Adipocyte (in vitro differentiated cells): ENCODE results near the gene CXXC5.

Source experiments
- DNase-seq: peaks from one replicate; pipeline ENCODE4 v3.0.0-alpha.2; 2015; ENCODE audit warnings: low read depth
- H3K27me3 ChIP-seq: replicated peaks from 2 replicates; pipeline ENCODE4 v1.7.0; 2013; ENCODE audit warnings: mild to moderate bottlenecking, low read length, moderate library complexity; ENCODE audit not compliant: control insufficient read depth, insufficient read depth
- H3K36me3 ChIP-seq: 2 replicates; pipeline ENCODE4 v1.7.0; 2013; ENCODE audit warnings: low read length, mild to moderate bottlenecking, moderate library complexity; ENCODE audit not compliant: control insufficient read depth, insufficient read depth, severe bottlenecking
- H3K4me1 ChIP-seq: 2 replicates; pipeline ENCODE4 v1.7.0; 2013; ENCODE audit warnings: mild to moderate bottlenecking, low read length, moderate library complexity; ENCODE audit not compliant: control insufficient read depth, insufficient read depth
- H3K4me3 ChIP-seq: 2 replicates; pipeline ENCODE4 v1.7.0; 2013; ENCODE audit warnings: mild to moderate bottlenecking, low read length, moderate library complexity
- H3K9ac ChIP-seq: 2 replicates; pipeline ENCODE4 v1.7.0; 2013; ENCODE audit warnings: mild to moderate bottlenecking, low read length, moderate library complexity
- H3K9me3 ChIP-seq: 2 replicates; pipeline ENCODE4 v1.7.0; 2013; ENCODE audit warnings: mild to moderate bottlenecking, low read length, moderate library complexity; ENCODE audit not compliant: control insufficient read depth

CXXC5 gene

DNA sequence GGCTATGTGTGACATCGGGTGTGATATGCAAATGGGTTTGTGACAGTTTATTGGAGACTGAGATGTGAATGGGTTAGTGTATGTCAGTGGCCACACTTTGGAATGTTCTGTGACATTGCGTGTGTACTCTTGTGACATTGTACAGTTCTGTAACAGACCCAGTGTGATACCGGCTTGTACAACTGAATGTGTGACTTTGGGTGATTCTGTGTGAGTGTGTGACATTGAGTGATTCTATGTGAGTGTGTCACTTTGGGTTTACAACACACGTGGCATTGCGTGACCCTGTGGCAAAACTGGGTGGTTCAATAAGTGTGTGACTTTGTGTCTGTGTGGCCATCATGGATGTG is 38.2 kb downstream of the CXXC5 start:
- no peak overlapping the region for H3K4me3 ChIP-seq
- peaks cover 30% of the 10 kb centered on the region for H3K4me1 ChIP-seq
- DNase-seq: no peak

DNA sequence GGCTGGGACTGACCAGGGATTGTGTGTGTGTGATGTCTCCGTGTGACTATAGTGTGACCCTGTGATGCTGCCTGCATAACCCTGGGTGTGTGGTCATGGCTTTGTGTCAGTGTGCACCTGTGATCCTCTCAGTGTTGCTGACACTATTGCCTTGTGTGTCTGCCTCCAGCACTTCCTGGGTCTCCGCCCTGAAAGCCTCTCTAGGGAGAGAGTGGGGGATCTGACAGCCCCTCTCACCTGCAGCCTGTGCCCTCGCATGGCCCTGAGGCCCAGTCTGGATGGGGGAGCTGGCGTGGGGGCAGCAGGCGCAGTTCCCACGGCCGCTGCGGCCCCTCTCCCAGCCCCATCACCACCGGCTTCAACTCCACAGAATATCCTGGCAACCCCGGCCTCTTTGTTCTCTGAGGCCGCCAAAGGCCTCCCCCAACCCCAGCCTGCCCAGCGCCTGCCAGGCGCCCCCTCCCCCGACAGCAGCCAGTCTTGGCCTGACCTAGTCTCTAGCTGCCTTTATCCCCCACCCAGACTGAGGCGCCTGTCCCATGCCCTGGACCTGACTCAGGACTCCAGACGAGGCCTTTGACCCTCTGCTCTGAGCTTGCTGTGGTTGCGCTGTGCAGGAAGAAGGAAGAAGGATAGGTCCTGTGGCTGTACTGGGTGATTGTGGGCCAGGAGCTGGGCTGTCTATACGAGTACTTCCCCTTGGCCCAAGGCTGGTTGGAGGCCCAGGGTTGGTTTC is 38.7 kb downstream of the CXXC5 start:
- Histone ChIP-seq H3K36me3 (peaks cover 46% of the 10 kb centered on the region), H3K9me3 (no peaks in the 10 kb centered on the region), H3K9ac (no peak overlapping the region), H3K4me1 (peaks cover 30% of the 10 kb centered on the region), H3K27me3 (no peaks in the 10 kb centered on the region), H3K4me3 (no peak overlapping the region)
- DNase-seq: no peak

More for the DNA sequence above, 38.2 kb downstream of the CXXC5 start:
- H3K9me3 ChIP-seq: no peaks in the 10 kb centered on the region
- no peaks in the 10 kb centered on the region for H3K27me3 ChIP-seq
- peaks cover 52% of the 10 kb centered on the region for H3K36me3 ChIP-seq
- H3K9ac ChIP-seq: no peak overlapping the region

DNA sequence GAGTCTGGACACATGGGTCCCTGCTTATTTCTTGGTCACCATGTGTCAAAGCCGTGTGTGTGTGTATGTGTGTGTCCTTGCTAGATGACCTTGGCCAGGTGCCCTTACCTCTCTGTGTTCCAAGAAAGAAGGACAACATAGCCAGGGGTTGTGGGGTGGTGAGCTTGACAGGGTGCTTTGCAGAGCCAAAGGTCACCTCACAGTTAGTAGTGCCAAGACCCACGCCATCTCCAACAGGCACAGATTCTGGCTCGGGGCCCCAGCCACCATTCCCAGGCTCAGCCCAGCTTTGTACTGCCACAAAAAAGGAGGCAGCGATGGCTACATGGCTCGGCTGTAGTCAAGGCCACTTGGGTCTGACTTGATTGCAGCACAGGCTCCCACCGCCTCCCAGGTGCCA is 39.5 kb downstream of the CXXC5 start:
- H3K4me3 ChIP-seq: no peak overlapping the region
- H3K9ac ChIP-seq: no peak overlapping the region
- H3K9me3 ChIP-seq: no peaks in the 10 kb centered on the region
- H3K36me3 ChIP-seq: peaks cover 40% of the 10 kb centered on the region
- H3K4me1 ChIP-seq: peaks cover 30% of the 10 kb centered on the region
- no peak for DNase-seq
- no peaks in the 10 kb centered on the region for H3K27me3 ChIP-seq

DNA sequence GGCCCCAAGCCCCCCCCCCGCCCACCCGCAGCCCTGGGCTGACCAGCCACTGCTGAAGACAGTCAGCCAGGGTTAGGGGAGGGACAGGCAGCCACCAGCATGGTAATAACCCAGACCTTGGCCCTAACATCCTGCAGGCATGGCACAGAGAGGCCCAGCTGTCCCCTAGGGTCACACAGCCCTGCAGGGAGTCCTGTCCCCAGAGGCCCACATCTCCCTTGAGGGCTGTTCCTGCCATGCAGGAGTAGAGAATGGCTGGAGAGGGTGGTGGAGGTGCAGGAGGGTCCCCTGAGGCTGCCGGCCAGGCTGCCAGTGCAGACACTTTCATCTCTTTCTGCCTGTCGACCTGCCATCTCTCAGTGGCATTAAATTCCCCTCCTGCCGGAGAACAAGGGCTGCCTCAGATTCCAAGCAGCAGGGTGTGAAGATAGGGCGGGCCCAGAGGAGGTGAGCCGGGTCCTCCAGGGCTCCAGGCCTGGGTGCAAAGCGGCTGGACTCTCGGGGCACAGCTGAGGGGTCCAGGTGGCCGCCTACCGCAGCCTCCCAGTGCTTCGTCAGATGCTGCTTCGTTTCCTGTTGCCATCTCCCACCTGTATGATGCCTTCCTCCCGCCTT is 40.0 kb downstream of the CXXC5 start:
- Histone ChIP-seq H3K4me3 (no peak overlapping the region), H3K36me3 (peaks cover 35% of the 10 kb centered on the region), H3K9me3 (no peaks in the 10 kb centered on the region), H3K4me1 (peaks cover 30% of the 10 kb centered on the region), H3K9ac (no peak overlapping the region), H3K27me3 (no peaks in the 10 kb centered on the region)
- DNase-seq: no peak

DNA sequence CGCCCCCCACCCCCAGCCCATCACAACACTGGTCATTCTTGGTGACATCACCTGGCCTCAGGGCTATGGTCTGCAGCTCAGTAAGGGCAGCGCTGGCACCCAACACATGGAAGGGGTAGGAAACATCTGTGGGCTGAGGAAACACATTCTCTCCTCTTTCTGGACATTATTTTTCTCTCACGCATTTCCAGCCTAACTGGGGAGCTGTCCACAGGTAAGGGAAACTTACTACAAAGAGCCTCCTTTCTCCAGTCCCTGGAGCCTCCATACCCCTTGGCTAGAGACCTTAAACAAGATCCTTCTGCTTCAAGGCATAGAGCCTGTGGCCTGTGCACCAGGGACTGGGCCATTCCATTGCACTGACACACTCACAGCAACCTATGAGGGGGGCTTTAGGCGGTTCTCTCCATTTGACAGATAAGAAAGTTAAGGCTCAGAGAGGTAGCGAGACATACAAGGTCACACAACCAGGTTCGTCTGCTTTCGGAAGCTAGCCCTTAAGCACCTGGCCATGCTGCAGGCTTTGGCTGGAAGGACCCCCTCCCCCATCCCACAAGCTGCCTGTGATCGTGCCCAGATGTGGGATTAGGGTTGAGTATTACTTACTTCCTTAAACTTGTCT is 40.7 kb downstream of the CXXC5 start:
- Histone ChIP-seq H3K4me1 (peaks cover 37% of the 10 kb centered on the region), H3K36me3 (peaks cover 28% of the 10 kb centered on the region), H3K9ac (peak overlapping the region; percentile 72), H3K4me3 (no peak overlapping the region), H3K9me3 (no peaks in the 10 kb centered on the region), H3K27me3 (no peaks in the 10 kb centered on the region)
- no peak for DNase-seq

DNA sequence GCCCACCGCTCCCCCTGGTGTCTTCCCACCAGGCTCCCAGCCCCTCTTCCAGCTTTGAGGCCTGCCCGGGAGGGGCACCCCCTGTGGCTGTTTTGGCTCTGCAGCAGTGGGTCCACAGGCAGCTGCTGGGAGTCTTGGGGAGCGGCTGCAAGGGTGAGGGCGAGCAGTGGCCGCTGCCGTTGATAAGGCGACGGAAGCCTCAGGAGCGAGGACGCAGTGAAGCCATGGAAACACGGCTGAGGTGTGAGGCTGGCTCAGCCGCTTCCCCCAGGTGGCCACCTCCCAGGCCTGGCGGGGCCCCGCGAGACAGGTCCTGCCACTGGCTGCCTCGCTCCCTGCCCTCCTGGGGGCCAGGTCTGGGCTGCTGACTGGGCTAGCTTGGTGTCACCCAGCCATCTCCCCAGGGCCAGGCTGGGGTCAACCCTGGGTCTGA is 41.5 kb downstream of the CXXC5 start:
- Histone ChIP-seq H3K9ac (peak overlapping the region; percentile 72), H3K36me3 (peaks cover 20% of the 10 kb centered on the region), H3K4me3 (no peak overlapping the region), H3K9me3 (no peaks in the 10 kb centered on the region), H3K4me1 (peaks cover 44% of the 10 kb centered on the region), H3K27me3 (no peaks in the 10 kb centered on the region)
- no peak for DNase-seq

DNA sequence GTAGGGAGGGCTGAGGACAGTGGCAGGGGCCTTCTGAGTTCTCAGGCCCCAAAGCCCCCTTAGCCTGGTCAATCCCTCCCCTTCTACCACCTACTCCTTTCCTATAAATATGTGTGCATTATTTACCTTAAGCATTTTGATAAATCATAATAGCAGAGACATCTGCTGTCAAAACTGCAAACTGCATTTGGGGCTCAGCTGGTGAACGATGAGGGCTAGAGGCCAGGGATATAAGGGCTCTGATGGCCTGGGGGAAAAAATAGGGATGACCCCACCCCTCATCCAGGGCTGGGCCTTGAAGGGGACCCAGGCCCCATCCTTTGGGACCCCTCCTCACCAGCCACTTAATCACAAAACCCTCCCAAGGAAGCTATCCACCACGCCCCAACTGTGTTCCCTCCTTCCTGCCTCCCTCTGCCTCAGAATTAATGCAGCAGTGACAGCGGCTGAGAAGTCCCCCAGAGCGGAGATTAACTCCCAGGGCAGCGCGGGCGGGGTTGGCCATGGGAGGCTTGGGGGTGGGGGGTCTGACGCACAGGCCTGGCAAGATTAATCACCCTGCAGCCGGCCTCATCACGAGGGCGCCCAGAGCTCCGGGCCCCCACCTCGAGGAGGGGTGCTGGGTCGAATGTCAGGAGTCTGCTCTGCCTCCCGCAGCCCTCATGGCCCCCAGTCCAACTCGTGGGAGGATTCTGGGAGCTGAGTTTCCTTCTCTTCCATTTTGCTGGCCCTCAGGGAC is 42.1 kb downstream of the CXXC5 start:
- Histone ChIP-seq H3K4me3 (no peak overlapping the region), H3K27me3 (no peaks in the 10 kb centered on the region), H3K4me1 (peaks cover 49% of the 10 kb centered on the region), H3K36me3 (peaks cover 16% of the 10 kb centered on the region), H3K9ac (peak overlapping the region; percentile 72), H3K9me3 (no peaks in the 10 kb centered on the region)
- DNase-seq: peak; percentile 73

DNA sequence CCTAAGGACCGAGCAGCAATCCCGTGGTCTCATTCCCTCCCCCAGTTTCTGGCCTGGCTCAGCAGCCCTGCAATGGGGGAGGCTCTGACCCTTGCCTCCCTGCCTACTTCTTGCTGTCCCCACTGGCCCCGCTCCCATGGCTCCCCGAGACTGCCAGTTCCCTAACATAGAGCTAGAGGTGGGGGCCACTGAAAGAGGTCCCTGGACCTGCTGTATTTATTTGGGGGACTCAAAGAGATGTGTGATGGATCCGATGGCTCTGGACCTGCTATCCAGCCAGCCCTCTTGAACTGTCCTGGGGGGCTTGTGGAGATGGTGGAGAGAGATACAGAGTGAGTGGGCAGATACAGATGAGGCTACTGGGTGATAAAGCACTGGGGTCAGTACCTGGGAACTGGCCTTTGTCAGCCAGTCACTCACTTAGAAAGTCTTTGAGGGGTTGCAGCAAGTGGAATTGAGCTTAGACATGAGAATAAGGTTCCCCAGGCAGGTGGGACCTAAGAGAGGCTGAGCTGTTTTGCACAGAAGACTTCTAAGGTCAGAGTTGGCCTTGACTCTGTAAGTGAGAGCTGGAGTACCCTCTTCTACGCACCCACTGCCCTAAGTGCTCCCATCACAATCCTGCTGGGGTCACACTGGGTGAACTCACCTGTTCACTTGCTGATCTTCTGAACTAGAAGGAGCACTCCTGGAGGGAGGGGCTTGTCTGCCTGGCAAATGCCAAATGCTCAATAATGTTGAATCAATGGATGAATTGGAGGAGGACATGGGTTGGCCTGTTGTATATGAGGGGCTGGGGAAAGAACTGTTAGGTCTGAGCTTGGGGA is 42.9 kb downstream of the CXXC5 start:
- no peaks in the 10 kb centered on the region for H3K9me3 ChIP-seq
- no peak overlapping the region for H3K4me3 ChIP-seq
- peak overlapping the region; percentile 72 for H3K9ac ChIP-seq
- H3K27me3 ChIP-seq: no peaks in the 10 kb centered on the region
- H3K4me1 ChIP-seq: peaks cover 49% of the 10 kb centered on the region
- peaks cover 12% of the 10 kb centered on the region for H3K36me3 ChIP-seq
- DNase-seq: no peak

DNA sequence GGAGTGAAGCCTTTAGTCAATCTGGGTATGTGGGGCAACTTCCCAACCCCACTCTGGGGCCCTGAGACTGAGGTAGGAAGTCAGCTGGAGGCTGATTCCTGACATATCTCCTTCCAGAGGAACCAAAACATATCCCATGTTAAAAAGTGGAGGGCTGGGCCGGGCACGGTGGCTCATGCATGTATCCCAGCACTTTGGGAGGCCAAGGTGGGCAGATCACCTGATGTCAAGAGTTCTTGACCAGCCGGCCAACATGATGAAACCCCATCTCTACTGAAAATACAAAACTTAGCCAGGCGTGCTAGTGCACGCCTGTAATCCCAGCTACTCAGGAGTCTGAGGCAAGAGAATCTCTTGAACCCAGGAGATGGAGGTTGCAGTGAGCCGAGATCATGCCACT is 44.0 kb downstream of the CXXC5 start:
- no peaks in the 10 kb centered on the region for H3K9me3 ChIP-seq
- peaks cover 56% of the 10 kb centered on the region for H3K4me1 ChIP-seq
- no peaks in the 10 kb centered on the region for H3K27me3 ChIP-seq
- no peak for DNase-seq
- no peak overlapping the region for H3K4me3 ChIP-seq
- H3K36me3 ChIP-seq: peaks cover 5% of the 10 kb centered on the region
- H3K9ac ChIP-seq: no peak overlapping the region

DNA sequence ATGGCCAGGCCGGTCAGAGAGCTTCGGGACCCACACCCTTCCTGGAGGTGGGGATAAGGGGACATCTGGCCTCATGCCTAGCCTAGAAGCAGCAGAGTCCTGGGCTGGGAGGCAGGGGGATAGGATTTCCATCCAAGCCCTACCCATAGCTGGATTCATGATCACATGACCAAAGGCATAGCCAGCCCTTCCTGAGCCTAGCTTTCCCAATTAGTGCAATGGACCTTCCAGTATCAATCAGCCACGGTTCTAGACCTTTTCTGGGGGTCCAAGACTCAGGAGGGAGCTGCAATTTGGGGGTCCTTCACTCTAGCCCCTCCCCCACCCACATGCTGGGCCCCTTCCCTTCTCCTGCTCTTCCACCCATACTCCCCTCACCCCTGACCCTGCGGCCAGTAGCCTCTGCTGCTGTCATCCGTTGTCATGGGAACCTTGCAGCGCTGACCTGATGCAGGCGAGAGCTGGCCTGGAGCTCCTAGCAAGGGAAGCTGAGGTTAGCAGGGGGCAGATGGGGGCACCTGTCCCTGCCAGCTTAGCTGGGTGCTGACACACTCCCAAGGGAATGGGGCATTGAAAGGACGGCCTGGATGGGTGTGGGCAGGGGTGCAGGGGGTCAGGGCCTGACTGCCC is 44.6 kb downstream of the CXXC5 start:
- Histone ChIP-seq H3K9ac (no peak overlapping the region), H3K9me3 (no peaks in the 10 kb centered on the region), H3K4me1 (peaks cover 56% of the 10 kb centered on the region), H3K36me3 (no peaks in the 10 kb centered on the region), H3K4me3 (no peak overlapping the region), H3K27me3 (no peaks in the 10 kb centered on the region)
- no peak for DNase-seq
